Vagina (tissue), 2 donors: ENCODE measurements around the gene RAB7B. TPM values are rescaled to one million over a fixed set of nuclear protein-coding genes. Genes with fewer than 3 reads are reported as not detected.

Experiments
- DNase-seq, 2 donors: peaks; one replicate each; pipeline ENCODE4 v3.0.0-alpha.2; 2017; ENCODE audit errors: extremely low spot score in 2 of 2
- H3K27ac ChIP-seq: fragments of 200-600 bp; sonication (generic); one replicate; pipeline ENCODE4 v1.5.1; 2019
- H3K27me3 ChIP-seq: fragments of 200-600 bp; sonication (generic); one replicate; pipeline ENCODE4 v1.5.1; 2019
- H3K36me3 ChIP-seq, 2 donors: fragments of 200-600 bp; sonication (generic); one replicate each; pipeline ENCODE4 v1.5.1; 2017 to 2019
- H3K4me1 ChIP-seq: fragments of 200-600 bp; sonication (generic); one replicate; pipeline ENCODE4 v1.5.1; 2019
- H3K4me3 ChIP-seq, 2 donors: fragments of 200-600 bp; sonication (generic); 1 replicate in 1 of 2; 2 replicates in 1 of 2; pipeline ENCODE4 v1.5.1; 2016 to 2019
- H3K9me3 ChIP-seq: fragments of 200-600 bp; sonication (generic); one replicate; pipeline ENCODE4 v1.5.1; 2019
- CTCF ChIP-seq, 3 experiments: fragments of 450-650 bp in 2 of 3; fragments of 200-600 bp in 1 of 3; sonication (generic) in 1 of 3; IDR thresholded peaks; one replicate each; pipeline ENCODE4 v1.5.1; 2017 to 2019; ENCODE audit warnings: antibody characterized with exemption in 3 of 3, mild to moderate bottlenecking in 2 of 3, moderate library complexity in 2 of 3
- POLR2A ChIP-seq, 2 donors: fragments of 450-650 bp; IDR thresholded peaks; one replicate each; pipeline ENCODE4 v1.6.1; 2017; ENCODE audit warnings: antibody characterized with exemption in 2 of 2, mild to moderate bottlenecking in 2 of 2, moderate library complexity in 2 of 2
- POLR2AphosphoS5 ChIP-seq, 2 donors: sonication (generic); formaldehyde crosslinking; IDR thresholded peaks; one replicate each; pipeline ENCODE4 v1.9.0; 2017; ENCODE audit warnings: antibody characterized with exemption in 2 of 2, mild to moderate bottlenecking in 2 of 2, low read depth in 1 of 2; ENCODE audit not compliant: insufficient read depth in 1 of 2
- intact Hi-C: fragments of 100-400 bp; cut with DNase I; formaldehyde crosslinking; loops from one replicate; pipeline ENCODE4 v1.15.1; 2023
- total RNA-seq: library from RNA; depleted of rRNA; stranded (reverse); fragments of >200 nt; gene quantifications from one replicate; pipeline ENCODE4 v1.2.3, GENCODE V29; 2016

Gene RAB7B
- total RNA-seq, 1 donor from 2014 or later: 6.1 TPM

GRCh38 chr1:206030191-206030590, 27.0 kb upstream of the RAB7B start:
- no peaks in the 10 kb centered on the region for H3K9me3 ChIP-seq
- DNase-seq: no peak
- no peak for TF ChIP-seq CTCF (IDR thresholded peaks at IDR 0.05)
- TF ChIP-seq POLR2AphosphoS5 (IDR thresholded peaks at IDR 0.05; ENCODE audit: insufficient read depth in 1 of 2, low read depth in 1 of 2): no peak
- no peak for TF ChIP-seq POLR2A (IDR thresholded peaks at IDR 0.05)
- no peaks in the 10 kb centered on the region for H3K36me3 ChIP-seq
- no peak overlapping the region for H3K27ac ChIP-seq
- intact Hi-C loops: no loop called here
- H3K27me3 ChIP-seq: no peaks in the 10 kb centered on the region
- H3K4me1 ChIP-seq: peaks cover 20% of the 10 kb centered on the region
- no peak overlapping the region for H3K4me3 ChIP-seq

- no peak overlapping the region for H3K4me3 ChIP-seq
- TF ChIP-seq POLR2A (IDR thresholded peaks at IDR 0.05) (no peak), POLR2AphosphoS5 (IDR thresholded peaks at IDR 0.05; ENCODE audit: insufficient read depth in 1 of 2, low read depth in 1 of 2) (peak in 1 of 2 donors; percentile 38), CTCF (IDR thresholded peaks at IDR 0.05) (no peak)
- intact Hi-C loops: loop anchor here (10.0 kb wide), 1 partner anchor 1595 kb away; no protein-coding TSS in a partner anchor
- peaks cover 16% of the 10 kb centered on the region for H3K4me1 ChIP-seq
- H3K27me3 ChIP-seq: no peaks in the 10 kb centered on the region
- H3K9me3 ChIP-seq: no peaks in the 10 kb centered on the region
- no peaks in the 10 kb centered on the region for H3K36me3 ChIP-seq
- H3K27ac ChIP-seq: no peak overlapping the region
- DNase-seq: no peak
Observed at GRCh38 chr1:206029484-206029883, 26.3 kb upstream of the RAB7B start.

GRCh38 chr1:206025283-206025820, 22.2 kb upstream of the RAB7B start:
- H3K27ac ChIP-seq: no peak overlapping the region
- no peak overlapping the region for H3K4me3 ChIP-seq
- intact Hi-C loops: loop anchor here (10.0 kb wide), 1 partner anchor 1591 kb away; no protein-coding TSS in a partner anchor
- no peaks in the 10 kb centered on the region for H3K9me3 ChIP-seq
- H3K27me3 ChIP-seq: no peaks in the 10 kb centered on the region
- TF ChIP-seq CTCF (IDR thresholded peaks at IDR 0.05) (no peak), POLR2AphosphoS5 (IDR thresholded peaks at IDR 0.05; ENCODE audit: insufficient read depth in 1 of 2, low read depth in 1 of 2) (no peak), POLR2A (IDR thresholded peaks at IDR 0.05) (no peak)
- H3K4me1 ChIP-seq: peaks cover 11% of the 10 kb centered on the region
- no peak for DNase-seq
- H3K36me3 ChIP-seq: no peaks in the 10 kb centered on the region

GRCh38 chr1:206023695-206024094, 20.5 kb upstream of the RAB7B start, which contains the start of gene CTSE:
TSS of gene CTSE (minus strand) at chr1:206023895. CDS start at chr1:206023791, 104 bp downstream.
- Histone ChIP-seq H3K27ac (no peak within 1 kb of the TSS), H3K36me3 (no peaks in the 10 kb centered on the region), H3K4me1 (no peaks in the 10 kb centered on the region), H3K27me3 (no peaks in the 10 kb centered on the region), H3K9me3 (no peaks in the 10 kb centered on the region), H3K4me3 (no peak within 1 kb of the TSS)
- intact Hi-C loops: loop anchor here (10.0 kb wide), 1 partner anchor 1589 kb away; no protein-coding TSS in a partner anchor
- DNase-seq: no peak
- TF ChIP-seq CTCF (IDR thresholded peaks at IDR 0.05) (no peak), POLR2AphosphoS5 (IDR thresholded peaks at IDR 0.05; ENCODE audit: insufficient read depth in 1 of 2, low read depth in 1 of 2) (no peak), POLR2A (IDR thresholded peaks at IDR 0.05) (no peak)

DNA sequence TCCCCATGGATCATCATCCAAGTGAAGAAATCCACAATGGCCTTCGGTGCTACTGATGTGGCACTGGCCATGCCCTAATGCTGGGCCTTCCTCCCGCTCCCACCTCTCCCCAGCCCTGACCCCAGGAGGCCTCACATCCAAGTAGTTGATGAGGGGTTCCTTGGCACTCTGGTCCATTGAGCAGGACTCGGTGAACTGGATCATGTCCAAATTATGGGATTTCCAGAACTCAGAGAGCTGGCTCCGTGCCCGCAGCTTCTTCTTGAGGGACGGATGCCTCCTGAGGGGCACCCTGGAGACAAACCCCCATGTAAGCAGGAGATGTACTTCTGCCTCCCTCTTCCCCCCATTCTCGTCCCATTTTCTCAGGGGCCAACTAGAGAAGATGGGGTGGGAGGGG, 19.6 kb upstream of the RAB7B start:
- Histone ChIP-seq H3K4me3 (no peak overlapping the region), H3K4me1 (no peaks in the 10 kb centered on the region), H3K9me3 (no peaks in the 10 kb centered on the region), H3K27me3 (no peaks in the 10 kb centered on the region), H3K36me3 (no peaks in the 10 kb centered on the region), H3K27ac (no peak overlapping the region)
- TF ChIP-seq POLR2A (IDR thresholded peaks at IDR 0.05) (no peak), POLR2AphosphoS5 (IDR thresholded peaks at IDR 0.05; ENCODE audit: insufficient read depth in 1 of 2, low read depth in 1 of 2) (no peak), CTCF (IDR thresholded peaks at IDR 0.05) (no peak)
- intact Hi-C loops: loop anchor here (10.0 kb wide), 1 partner anchor 1588 kb away; no protein-coding TSS in a partner anchor
- no peak for DNase-seq
